ENCODE data around the gene ERI3.

DNA sequence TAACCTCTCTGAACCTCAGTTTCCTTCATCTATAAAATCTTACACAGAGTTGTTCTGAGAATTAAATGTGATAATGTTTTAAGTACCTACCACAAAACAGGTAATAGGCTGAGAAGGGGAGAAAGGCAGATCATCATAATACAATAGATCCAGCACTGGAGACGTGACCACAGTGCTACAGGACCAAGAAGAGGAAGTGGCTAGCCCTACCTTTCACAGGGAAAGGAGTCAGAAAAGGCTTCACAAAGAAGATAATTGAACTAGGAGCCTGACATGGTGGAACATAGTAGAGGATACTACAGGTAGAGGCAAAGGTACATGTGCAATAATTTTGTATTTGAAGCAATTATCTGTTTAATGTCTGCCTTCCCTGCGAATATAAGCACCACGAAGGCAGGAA lies 45.1 kb downstream of the ERI3 start:
- TF ChIP-seq POLR2A (IDR thresholded peaks at IDR 0.05; ENCODE audit: low read length): no peak
- no peak for TF ChIP-seq GATA1 (IDR thresholded peaks at IDR 0.05; ENCODE audit: low read depth, low read length)
